HG03558 (cell line): ENCODE data around the gene PKP3.
"Not testable (repeated sequence)": the region's sequence is repeated elsewhere in the genome, so short reads cannot be mapped to it uniquely, and the experiment has no call there.

ENCODE experiments used
- ATAC-seq: cut with Tn5 transposase; IDR thresholded peaks from one replicate; pipeline ENCODE4 v1.9.1; 2021; ENCODE audit warnings: moderate number of reproducible peaks; ENCODE audit not compliant: unreplicated experiment; ENCODE audit errors: extremely low read depth

PKP3 gene

GRCh38 chr11:376531-377173, 17.4 kb upstream of the PKP3 start:
- no peak for ATAC-seq

- no peak for ATAC-seq
These were observed 16.7 kb upstream of the PKP3 start for GRCh38 chr11:377174-377865.

GRCh38 chr11:377883-378500, 16.0 kb upstream of the PKP3 start:
- ATAC-seq, result no peak

GRCh38 chr11:379205-380094, 14.6 kb upstream of the PKP3 start:
- ATAC-seq, result no peak

GRCh38 chr11:380095-380480, 13.9 kb upstream of the PKP3 start:
- ATAC-seq, result no peak

GRCh38 chr11:380491-380890, 13.5 kb upstream of the PKP3 start:
- no peak for ATAC-seq

- ATAC-seq, result no peak
These were observed 13.0 kb upstream of the PKP3 start for GRCh38 chr11:380996-381395.

GRCh38 chr11:381501-382072, 12.4 kb upstream of the PKP3 start:
- ATAC-seq, result no peak

GRCh38 chr11:382081-382629, 11.9 kb upstream of the PKP3 start:
- no peak for ATAC-seq

GRCh38 chr11:383431-383830, 10.6 kb upstream of the PKP3 start:
- no peak for ATAC-seq

GRCh38 chr11:384511-384910, 9.5 kb upstream of the PKP3 start:
- no peak for ATAC-seq

GRCh38 chr11:385594-386351, 8.2 kb upstream of the PKP3 start:
- ATAC-seq, result no peak

GRCh38 chr11:386483-386882, 7.5 kb upstream of the PKP3 start:
- no peak for ATAC-seq

- no peak for ATAC-seq
These were observed 6.7 kb upstream of the PKP3 start for GRCh38 chr11:387193-387793.

GRCh38 chr11:389369-389768, 4.6 kb upstream of the PKP3 start:
- not testable (repeated sequence) for ATAC-seq

- no peak for ATAC-seq
These were observed 3.8 kb upstream of the PKP3 start for GRCh38 chr11:390175-390574.

GRCh38 chr11:391117-392017, 2.6 kb upstream of the PKP3 start:
- ATAC-seq, result no peak
